ENCODE results near the gene EEIG2. TPM values are rescaled to one million over a fixed set of nuclear protein-coding genes. Genes with fewer than 3 reads are reported as not detected.
"Not testable (repeated sequence)": the region's sequence is repeated elsewhere in the genome, so short reads cannot be mapped to it uniquely, and the experiment has no call there.

Gene EEIG2
- total and polyA plus RNA-seq, 9 of the 15 experiments (the other 6 are each of a cell fraction or from before 2014, with no cell fraction given), result 6.1 to 26.9 (median 15.2) TPM

DNA sequence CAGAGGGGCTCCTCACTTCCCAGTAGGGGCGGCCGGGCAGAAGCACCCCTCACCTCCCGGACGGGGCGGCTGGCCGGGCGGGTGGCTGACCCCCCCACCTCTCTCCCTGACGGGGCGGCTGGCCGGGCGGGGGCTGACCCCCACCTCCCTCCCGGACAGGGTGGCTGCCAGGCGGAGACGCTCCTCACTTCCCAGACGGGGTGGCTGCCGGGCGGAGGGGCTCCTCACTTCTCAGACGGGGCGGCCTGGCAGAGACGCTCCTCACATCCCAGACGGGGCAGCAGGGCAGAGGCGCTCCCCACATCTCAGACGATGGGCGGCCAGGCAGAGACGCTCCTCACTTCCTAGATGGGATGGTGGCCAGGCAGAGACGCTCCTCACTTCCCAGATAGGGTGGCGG lies 23.9 kb upstream of the EEIG2 start:
- intact Hi-C loops (cut with micrococcal nuclease); DNase-seq (ENCODE audit: extremely low read depth in 1 of 4, low spot score in 3 of 4); in situ Hi-C loops (cut with MboI); H3K79me2 ChIP-seq (ENCODE audit: control insufficient read depth, insufficient read depth, low read length); H3K4me3 ChIP-seq; H3K9me3 ChIP-seq (replicated peaks; ENCODE audit: control insufficient read depth, insufficient read depth, low read depth, low read length); H2AFZ ChIP-seq (ENCODE audit: low read depth, low read length); ATAC-seq; H3K9me1 ChIP-seq (ENCODE audit: control insufficient read depth, insufficient read depth, low read length); H3K9ac ChIP-seq (ENCODE audit: insufficient read depth in 1 of 2, low read depth in 2 of 2, low read length in 2 of 2); H3K4me2 ChIP-seq (ENCODE audit: insufficient read depth, low read length); FAIRE-seq; H3K27ac ChIP-seq (ENCODE audit: extremely low read depth, low read depth, low read length); H4K20me1 ChIP-seq (replicated peaks; ENCODE audit: control insufficient read depth, insufficient read depth, low read length); BruUV-seq (replicated peaks); CTCF ChIA-PET (ENCODE audit: low intra/inter-chr PET ratio); H3K36me3 ChIP-seq (ENCODE audit: control insufficient read depth, insufficient read depth, low read length); H3K27me3 ChIP-seq (ENCODE audit: control insufficient read depth in 2 of 2, insufficient read depth in 2 of 2, low read length in 2 of 2): not testable (repeated sequence)
- peaks cover 20 to 28% of the 10 kb centered on the region in 2 experiments; a peak in 4 of 5 replicates for H3K4me1 ChIP-seq (replicated peaks in 1 of 2; ENCODE audit: control insufficient read depth in 2 of 2, insufficient read depth in 2 of 2, low read length in 2 of 2)
- POLR2A ChIA-PET, result interaction anchor here (0.6 kb wide), 1 partner anchor 14 kb away, joined by 3 read pairs; no protein-coding TSS in a partner anchor
- WGBS (ENCODE audit: insufficient coverage, low coverage, missing lambda C conversion rate), result 89% methylated on average over 10 of the region's 27 CpGs

GRCh38 chr1:108536791-108537190 lies 23.1 kb upstream of the EEIG2 start:
- peak; percentile 82 for TF ChIP-seq ZNF263 (CRISPR knock-in tag; IDR thresholded peaks at IDR 0.05; ENCODE audit: borderline replicate concordance)
- TF ChIP-seq HCFC1 (IDR thresholded peaks at IDR 0.05; ENCODE audit: low read depth, low read length), result peak; percentile 83
- TF ChIP-seq ZNF143 (CRISPR knock-in tag; IDR thresholded peaks at IDR 0.05), result peak; percentile 71
- 0 out of 2 replicates have a peak, but pooled peaks have one; percentile 12 for TF ChIP-seq CREM (IDR thresholded peaks at IDR 0.05; ENCODE audit: low read depth)
- TF ChIP-seq SIX5 (IDR thresholded peaks at IDR 0.05; ENCODE audit: borderline replicate concordance in 1 of 2, insufficient read depth in 1 of 2, low read depth in 1 of 2, low read length in 2 of 2), result peak; percentile 50 to 52; a peak in 2 of 4 replicates
- 0 out of 2 replicates have a peak, but pooled peaks have one; percentile 20 for TF ChIP-seq ZNF512 (tag; IDR thresholded peaks at IDR 0.05)
- peak; percentile 37; the same call in 1 of the 2 replicates for TF ChIP-seq USF2 (CRISPR knock-in tag; IDR thresholded peaks at IDR 0.05)
- CTCF ChIA-PET (ENCODE audit: low intra/inter-chr PET ratio); H3K27me3 ChIP-seq (ENCODE audit: control insufficient read depth in 2 of 2, insufficient read depth in 2 of 2, low read length in 2 of 2); H3K79me2 ChIP-seq (ENCODE audit: control insufficient read depth, insufficient read depth, low read length); H4K20me1 ChIP-seq (replicated peaks; ENCODE audit: control insufficient read depth, insufficient read depth, low read length); H3K9ac ChIP-seq (ENCODE audit: insufficient read depth in 1 of 2, low read depth in 2 of 2, low read length in 2 of 2); H3K4me2 ChIP-seq (ENCODE audit: insufficient read depth, low read length); in situ Hi-C loops (cut with MboI); H3K9me1 ChIP-seq (ENCODE audit: control insufficient read depth, insufficient read depth, low read length); POLR2A ChIA-PET; intact Hi-C loops (cut with micrococcal nuclease); BruUV-seq (replicated peaks); H3K36me3 ChIP-seq (ENCODE audit: control insufficient read depth, insufficient read depth, low read length); H3K9me3 ChIP-seq (replicated peaks; ENCODE audit: control insufficient read depth, insufficient read depth, low read depth, low read length); H3K4me3 ChIP-seq; H3K27ac ChIP-seq (ENCODE audit: extremely low read depth, low read depth, low read length); FAIRE-seq: not testable (repeated sequence)
- H2AFZ ChIP-seq (ENCODE audit: low read depth, low read length), result peak overlapping the region; percentile 65
- H3K4me1 ChIP-seq (replicated peaks in 1 of 2; ENCODE audit: control insufficient read depth in 2 of 2, insufficient read depth in 2 of 2, low read length in 2 of 2), result peaks cover 20 to 26% of the 10 kb centered on the region in 2 experiments; a peak in 4 of 5 replicates
- ATAC-seq, result peak; percentile 41
- peak in 1 of 4 experiments; percentile 27 for DNase-seq (ENCODE audit: extremely low read depth in 1 of 4, low spot score in 3 of 4)
- WGBS (ENCODE audit: insufficient coverage, low coverage, missing lambda C conversion rate), result 73% methylated on average over 2 of the region's 4 CpGs

Data from K562 (cell line).